ENCODE data around the gene TOP1.

TOP1 gene

GRCh38 chr20:41147767-41148191 lies 119.2 kb downstream of the TOP1 start:
- Mint-ChIP-seq H3K9me3 (no peaks in the 10 kb centered on the region), H3K4me3 (peak overlapping the region; percentile 45), H3K4me1 (peaks cover 97% of the 10 kb centered on the region), H3K27ac (ENCODE audit: low read depth) (peak overlapping the region; percentile 80), H3K36me3 (ENCODE audit: insufficient read depth) (peaks cover 7% of the 10 kb centered on the region), H3K27me3 (no peaks in the 10 kb centered on the region)
- ATAC-seq (replicated peaks; ENCODE audit: extremely low read depth, poor library complexity, severe bottlenecking) = no peak
- no peak for DNase-seq (ENCODE audit: low spot score in 2 of 2)

DNA sequence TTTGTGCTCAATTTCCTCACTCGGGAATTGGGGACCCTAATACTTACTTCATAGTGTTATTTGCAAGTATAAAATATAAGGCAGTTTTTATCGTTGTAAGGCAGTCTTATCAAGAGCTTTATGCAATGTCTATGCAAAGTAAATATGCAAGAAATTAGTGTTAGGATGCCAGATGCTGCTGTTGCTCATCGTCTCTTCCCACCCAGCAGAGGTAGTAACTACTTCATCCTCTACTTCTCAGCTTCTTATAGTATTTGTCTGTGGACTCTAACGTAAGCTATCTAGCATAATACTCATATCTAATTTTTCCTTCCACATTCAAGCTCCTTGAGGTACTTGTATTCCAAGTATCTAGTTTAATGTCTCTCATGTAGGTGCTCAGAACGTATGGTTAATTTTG lies 120.3 kb downstream of the TOP1 start:
- peaks cover 93% of the 10 kb centered on the region for H3K4me1 Mint-ChIP-seq

DNA sequence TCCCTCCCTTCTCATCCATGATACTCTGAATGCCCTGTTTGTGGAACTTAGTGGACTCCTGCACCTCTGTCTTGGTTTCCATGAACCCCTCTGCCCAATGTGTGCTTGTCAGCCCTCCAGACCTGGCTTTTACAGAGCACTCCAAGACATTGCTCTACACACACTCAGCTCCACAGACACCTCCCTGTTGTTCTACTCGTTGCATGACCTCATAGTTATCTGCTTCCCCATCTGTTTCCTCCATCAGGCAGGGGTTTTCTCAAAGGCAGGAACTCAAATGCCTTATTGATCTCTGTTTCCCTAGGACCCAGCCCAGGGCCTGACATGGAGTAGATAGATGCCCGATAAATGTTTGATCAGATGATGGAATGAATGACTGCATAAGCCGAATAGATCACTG lies 122.0 kb downstream of the TOP1 start:
- ATAC-seq (replicated peaks; ENCODE audit: extremely low read depth, poor library complexity, severe bottlenecking) = peak; percentile 57
- peaks cover 3% of the 10 kb centered on the region for H3K36me3 Mint-ChIP-seq (ENCODE audit: insufficient read depth)
- DNase-seq (ENCODE audit: low spot score in 2 of 2) = no peak

More for the DNA sequence above, 120.3 kb downstream of the TOP1 start:
- Mint-ChIP-seq H3K4me3 (peak overlapping the region; percentile 6), H3K36me3 (ENCODE audit: insufficient read depth) (peaks cover 3% of the 10 kb centered on the region), H3K9me3 (no peaks in the 10 kb centered on the region), H3K27ac (ENCODE audit: low read depth) (peak overlapping the region; percentile 85), H3K27me3 (no peaks in the 10 kb centered on the region)
- no peak for DNase-seq (ENCODE audit: low spot score in 2 of 2)
- no peak for ATAC-seq (replicated peaks; ENCODE audit: extremely low read depth, poor library complexity, severe bottlenecking)

GRCh38 chr20:41151134-41151869 lies 122.7 kb downstream of the TOP1 start:
- Mint-ChIP-seq H3K4me3 (peak overlapping the region; percentile 7), H3K36me3 (ENCODE audit: insufficient read depth) (peaks cover 3% of the 10 kb centered on the region), H3K27ac (ENCODE audit: low read depth) (peak overlapping the region; percentile 85), H3K9me3 (no peaks in the 10 kb centered on the region), H3K27me3 (no peaks in the 10 kb centered on the region), H3K4me1 (peaks cover 91% of the 10 kb centered on the region)
- no peak for DNase-seq (ENCODE audit: low spot score in 2 of 2)
- ATAC-seq (replicated peaks; ENCODE audit: extremely low read depth, poor library complexity, severe bottlenecking) = no peak

More for the DNA sequence above, 122.0 kb downstream of the TOP1 start:
- Mint-ChIP-seq H3K9me3 (no peaks in the 10 kb centered on the region), H3K4me3 (peak overlapping the region; percentile 7), H3K27ac (ENCODE audit: low read depth) (peak overlapping the region; percentile 85), H3K4me1 (peaks cover 93% of the 10 kb centered on the region), H3K27me3 (no peaks in the 10 kb centered on the region)

DNA sequence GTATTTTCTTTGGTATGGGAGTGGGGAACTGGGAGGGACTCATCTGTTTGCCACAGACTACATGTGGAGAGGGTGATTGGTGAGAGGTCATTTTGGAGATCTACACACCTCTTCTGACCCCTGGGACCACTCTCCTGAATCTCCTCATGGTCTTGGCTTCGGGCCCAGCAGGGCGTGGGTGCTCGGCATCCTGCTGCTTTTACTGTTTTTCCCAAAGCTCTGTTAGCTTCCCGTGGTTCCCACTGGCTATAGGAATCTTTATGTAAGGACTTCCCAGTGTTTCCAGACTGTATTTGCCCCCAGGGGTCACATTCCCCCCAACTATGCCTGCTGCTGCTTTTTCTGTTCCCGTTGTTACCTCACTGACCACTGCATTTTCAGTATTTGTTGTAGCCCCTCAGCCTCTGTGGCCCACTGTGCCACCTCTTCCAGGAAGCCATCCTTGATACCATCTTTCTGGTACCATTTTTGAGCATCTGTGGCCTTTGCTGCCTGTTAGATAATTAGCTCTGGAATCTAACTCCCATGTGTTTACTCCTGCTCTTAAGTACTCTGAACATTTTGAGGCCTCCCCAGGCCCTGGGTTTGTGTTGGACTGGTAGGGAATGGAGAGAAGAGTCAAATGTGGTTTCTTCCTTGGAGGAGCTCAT lies 123.6 kb downstream of the TOP1 start:
- H3K27me3 Mint-ChIP-seq = no peaks in the 10 kb centered on the region
- no peak for DNase-seq (ENCODE audit: low spot score in 2 of 2)
- H3K4me1 Mint-ChIP-seq = peaks cover 91% of the 10 kb centered on the region
- peaks cover 10% of the 10 kb centered on the region for H3K36me3 Mint-ChIP-seq (ENCODE audit: insufficient read depth)
- H3K9me3 Mint-ChIP-seq = no peaks in the 10 kb centered on the region
- peak overlapping the region; percentile 78 for H3K27ac Mint-ChIP-seq (ENCODE audit: low read depth)
- peak overlapping the region; percentile 31 for H3K4me3 Mint-ChIP-seq
- ATAC-seq (replicated peaks; ENCODE audit: extremely low read depth, poor library complexity, severe bottlenecking) = no peak

GRCh38 chr20:41154436-41155176 lies 126.0 kb downstream of the TOP1 start:
- DNase-seq (ENCODE audit: low spot score in 2 of 2) (no peak), ATAC-seq (replicated peaks; ENCODE audit: extremely low read depth, poor library complexity, severe bottlenecking) (no peak)
- Mint-ChIP-seq H3K27me3 (no peaks in the 10 kb centered on the region), H3K4me3 (peak overlapping the region; percentile 59), H3K9me3 (no peaks in the 10 kb centered on the region), H3K36me3 (ENCODE audit: insufficient read depth) (peaks cover 13% of the 10 kb centered on the region), H3K27ac (ENCODE audit: low read depth) (peak overlapping the region; percentile 54), H3K4me1 (peaks cover 94% of the 10 kb centered on the region)

DNA sequence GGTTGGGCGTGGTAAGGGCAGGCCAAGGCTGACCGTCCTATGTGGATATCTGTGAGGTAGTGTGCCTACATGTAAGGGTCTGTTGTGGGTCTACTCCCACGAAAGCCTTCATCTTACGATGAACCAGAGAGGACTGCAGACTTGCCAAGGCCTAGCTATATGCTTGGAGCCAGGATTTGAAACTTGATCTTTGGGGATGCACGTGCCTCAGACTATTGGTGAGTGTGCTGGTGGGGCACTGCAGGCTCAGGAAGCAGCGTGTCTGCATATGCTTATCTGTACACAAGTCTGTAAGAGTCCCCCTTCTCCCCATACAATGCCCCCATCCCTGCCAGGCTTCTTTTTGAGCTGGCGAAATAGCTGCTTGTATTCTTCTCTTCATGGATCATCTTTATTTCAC lies 126.6 kb downstream of the TOP1 start:
- Mint-ChIP-seq H3K27ac (ENCODE audit: low read depth) (no peak overlapping the region), H3K9me3 (no peaks in the 10 kb centered on the region), H3K4me1 (peaks cover 94% of the 10 kb centered on the region), H3K36me3 (ENCODE audit: insufficient read depth) (peaks cover 13% of the 10 kb centered on the region), H3K4me3 (no peak overlapping the region), H3K27me3 (no peaks in the 10 kb centered on the region)
- no peak for DNase-seq (ENCODE audit: low spot score in 2 of 2)
- ATAC-seq (replicated peaks; ENCODE audit: extremely low read depth, poor library complexity, severe bottlenecking) = no peak

DNA sequence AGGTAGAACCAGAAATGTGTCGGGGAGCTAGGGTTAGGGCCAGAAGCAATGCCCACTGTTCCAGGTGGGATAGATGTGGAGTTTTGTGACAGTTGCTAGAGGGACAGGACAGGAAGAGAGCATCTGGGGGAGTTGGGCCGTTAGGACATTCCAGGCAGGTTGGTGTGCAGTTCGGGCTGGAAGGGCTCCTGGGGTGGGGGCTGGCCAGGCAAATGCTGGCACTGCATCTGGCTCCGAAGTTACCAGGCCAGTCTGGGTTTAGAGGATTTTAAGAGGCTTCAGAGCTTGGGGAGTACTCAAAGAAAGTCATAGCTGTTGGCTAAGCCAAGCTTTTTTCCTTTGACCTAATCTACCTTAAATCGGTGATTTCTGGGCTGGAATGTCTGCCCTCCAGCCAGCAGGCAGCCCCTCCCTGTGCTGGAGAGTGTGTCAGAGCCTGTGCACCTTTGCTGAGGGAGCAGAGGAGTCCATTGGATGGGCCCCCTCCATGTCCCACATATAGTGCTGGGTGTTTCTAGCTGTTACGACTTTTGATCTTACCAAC lies 129.5 kb downstream of the TOP1 start:
- Mint-ChIP-seq H3K4me3 (peak overlapping the region; percentile 77), H3K36me3 (ENCODE audit: insufficient read depth) (peaks cover 21% of the 10 kb centered on the region)
- no peak for DNase-seq (ENCODE audit: low spot score in 2 of 2)

DNA sequence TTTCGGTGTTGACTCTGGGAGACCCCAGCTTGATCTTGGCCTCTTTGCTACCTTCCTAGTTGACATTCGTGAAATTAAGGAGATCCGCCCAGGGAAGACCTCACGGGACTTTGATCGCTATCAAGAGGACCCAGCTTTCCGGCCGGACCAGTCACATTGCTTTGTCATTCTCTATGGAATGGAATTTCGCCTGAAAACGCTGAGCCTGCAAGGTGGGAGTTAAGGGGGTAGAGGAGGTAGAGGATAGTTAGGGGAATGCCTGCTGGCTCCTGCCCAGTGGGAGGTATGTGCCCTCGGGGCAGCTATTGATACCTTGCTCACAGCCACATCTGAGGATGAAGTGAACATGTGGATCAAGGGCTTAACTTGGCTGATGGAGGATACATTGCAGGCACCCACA lies 130.9 kb downstream of the TOP1 start:
- peaks cover 33% of the 10 kb centered on the region for H3K36me3 Mint-ChIP-seq (ENCODE audit: insufficient read depth)
- no peaks in the 10 kb centered on the region for H3K27me3 Mint-ChIP-seq
- H3K4me1 Mint-ChIP-seq = peaks cover 93% of the 10 kb centered on the region
- H3K9me3 Mint-ChIP-seq = no peaks in the 10 kb centered on the region
- ATAC-seq (replicated peaks; ENCODE audit: extremely low read depth, poor library complexity, severe bottlenecking) (no peak), DNase-seq (ENCODE audit: low spot score in 2 of 2) (no peak)
- peak overlapping the region; percentile 77 for H3K4me3 Mint-ChIP-seq
- peak overlapping the region; percentile 98 for H3K27ac Mint-ChIP-seq (ENCODE audit: low read depth)

More for the DNA sequence above, 129.5 kb downstream of the TOP1 start:
- Mint-ChIP-seq H3K27me3 (no peaks in the 10 kb centered on the region), H3K27ac (ENCODE audit: low read depth) (peak overlapping the region; percentile 98), H3K9me3 (no peaks in the 10 kb centered on the region), H3K4me1 (peaks cover 91% of the 10 kb centered on the region)
- no peak for ATAC-seq (replicated peaks; ENCODE audit: extremely low read depth, poor library complexity, severe bottlenecking)

DNA sequence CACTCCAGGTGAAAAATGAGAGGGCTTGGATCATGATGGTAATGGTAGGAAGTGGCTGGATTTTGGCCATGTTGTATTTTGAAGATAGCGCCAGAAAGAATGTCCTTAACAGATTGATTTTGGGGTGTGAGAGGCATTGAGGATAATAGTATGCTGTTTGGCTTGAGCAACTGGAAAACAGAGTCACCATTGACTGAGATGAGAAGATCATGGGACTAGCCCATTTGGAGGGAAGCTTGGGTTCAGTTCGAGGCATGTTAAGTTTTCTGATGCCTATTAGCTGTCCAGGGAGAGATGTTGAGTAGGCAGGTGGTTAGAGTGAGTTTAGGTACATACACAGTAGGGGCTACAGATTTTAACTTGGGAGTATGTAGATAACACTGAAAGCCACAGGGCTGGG lies 132.1 kb downstream of the TOP1 start:
- Mint-ChIP-seq H3K27me3 (no peaks in the 10 kb centered on the region), H3K9me3 (no peaks in the 10 kb centered on the region), H3K4me3 (peak overlapping the region; percentile 77), H3K36me3 (ENCODE audit: insufficient read depth) (peaks cover 35% of the 10 kb centered on the region), H3K27ac (ENCODE audit: low read depth) (peak overlapping the region; percentile 98), H3K4me1 (peaks cover 82% of the 10 kb centered on the region)
- DNase-seq (ENCODE audit: low spot score in 2 of 2) (no peak), ATAC-seq (replicated peaks; ENCODE audit: extremely low read depth, poor library complexity, severe bottlenecking) (no peak)

DNA sequence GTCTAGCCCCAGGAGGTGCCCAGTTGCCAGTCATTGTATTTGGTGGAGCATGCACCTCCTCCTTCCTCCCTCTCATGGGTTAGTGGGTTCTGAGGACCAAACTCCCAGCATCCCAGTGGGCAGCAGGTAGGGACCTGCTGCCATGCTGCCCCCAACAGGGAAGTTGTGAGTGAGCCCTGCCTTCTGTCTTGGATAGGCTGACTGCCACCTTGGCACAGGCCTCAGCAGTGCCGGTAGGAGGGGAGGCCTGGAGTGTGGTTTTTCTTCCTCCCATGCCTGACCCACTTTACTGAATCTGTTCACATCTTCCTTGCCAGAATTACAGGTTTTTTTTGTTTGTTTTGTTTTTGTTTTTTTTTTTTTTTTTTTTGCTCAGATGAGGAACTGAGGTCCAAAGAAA lies 133.3 kb downstream of the TOP1 start:
- ATAC-seq (replicated peaks; ENCODE audit: extremely low read depth, poor library complexity, severe bottlenecking) (no peak), DNase-seq (ENCODE audit: low spot score in 2 of 2) (no peak)
- peak overlapping the region; percentile 26 for H3K4me3 Mint-ChIP-seq
- H3K27me3 Mint-ChIP-seq = no peaks in the 10 kb centered on the region
- peaks cover 78% of the 10 kb centered on the region for H3K4me1 Mint-ChIP-seq
- H3K27ac Mint-ChIP-seq (ENCODE audit: low read depth) = peak overlapping the region; percentile 98
- H3K36me3 Mint-ChIP-seq (ENCODE audit: insufficient read depth) = peaks cover 37% of the 10 kb centered on the region
- H3K9me3 Mint-ChIP-seq = no peaks in the 10 kb centered on the region

- DNase-seq (ENCODE audit: low spot score in 2 of 2) (no peak), ATAC-seq (replicated peaks; ENCODE audit: extremely low read depth, poor library complexity, severe bottlenecking) (no peak)
- Mint-ChIP-seq H3K4me3 (no peak overlapping the region), H3K27ac (ENCODE audit: low read depth) (peak overlapping the region; percentile 98), H3K9me3 (no peaks in the 10 kb centered on the region), H3K36me3 (ENCODE audit: insufficient read depth) (peaks cover 37% of the 10 kb centered on the region), H3K27me3 (no peaks in the 10 kb centered on the region), H3K4me1 (peaks cover 78% of the 10 kb centered on the region)
These were observed 133.8 kb downstream of the TOP1 start for GRCh38 chr20:41162396-41162795.

All from central memory CD8-positive, alpha-beta T cell (primary cell).